ENCODE results near the gene TEC. TPM values are rescaled to one million over a fixed set of nuclear protein-coding genes. Genes with fewer than 3 reads are reported as not detected.

The TEC gene
- total and polyA plus RNA-seq, 4 experiments from 2014 or later: 0.87 to 4.2 (median 2.3) TPM

- Histone ChIP-seq H3K4me3 (ENCODE audit: low read length in 2 of 2) (no peak overlapping the region), H3K4me1 (ENCODE audit: insufficient read depth, low read length) (no peaks in the 10 kb centered on the region), H3K27ac (ENCODE audit: low read depth, low read length) (no peak overlapping the region), H3K9me3 (ENCODE audit: control insufficient read depth in 1 of 2, low read length in 2 of 2) (no peaks in the 10 kb centered on the region), H3K27me3 (ENCODE audit: insufficient read depth, low read length) (no peaks in the 10 kb centered on the region), H3K36me3 (ENCODE audit: insufficient read depth, low read length) (no peaks in the 10 kb centered on the region)
- Mint-ChIP-seq H3K4me3 (no peak overlapping the region), H3K27me3 (peaks cover 0 to 2% of the 10 kb centered on the region in 2 donors), H3K9me3 (no peaks in the 10 kb centered on the region), H3K27ac (no peak overlapping the region), H3K4me1 (peaks cover 0 to 2% (median 0%) of the 10 kb centered on the region in 4 donors), H3K36me3 (peaks cover 0 to 9% of the 10 kb centered on the region in 2 donors)
- ChIA-PET CTCF (ENCODE audit: partially characterized antibody) (no interaction called here), POLR2A (ENCODE audit: partially characterized antibody) (no interaction called here)
- intact Hi-C loops (cut with micrococcal nuclease): no loop called here
- DNase-seq: no peak
These were observed 10.7 kb downstream of the TEC start for GRCh38 chr4:48258845-48259397.

GRCh38 chr4:48255959-48256342 is 13.7 kb downstream of the TEC start:
- H3K36me3 Mint-ChIP-seq: peaks cover 0 to 4% of the 10 kb centered on the region in 2 donors
- H3K4me3 Mint-ChIP-seq: no peak overlapping the region
- CTCF ChIA-PET (ENCODE audit: partially characterized antibody): interaction anchor here (1.0 kb wide), 1 partner anchor 20 kb away, joined by 3 read pairs; no protein-coding TSS in a partner anchor
- POLR2A ChIA-PET (ENCODE audit: partially characterized antibody): no interaction called here
- intact Hi-C loops (cut with micrococcal nuclease): no loop called here
- H3K27ac Mint-ChIP-seq: no peak overlapping the region
- Histone ChIP-seq H3K4me1 (ENCODE audit: insufficient read depth, low read length) (no peaks in the 10 kb centered on the region), H3K36me3 (ENCODE audit: insufficient read depth, low read length) (no peaks in the 10 kb centered on the region), H3K27me3 (ENCODE audit: insufficient read depth, low read length) (no peaks in the 10 kb centered on the region), H3K27ac (ENCODE audit: low read depth, low read length) (no peak overlapping the region), H3K9me3 (ENCODE audit: control insufficient read depth in 1 of 2, low read length in 2 of 2) (no peaks in the 10 kb centered on the region), H3K4me3 (ENCODE audit: low read length in 2 of 2) (no peak overlapping the region)
- peaks cover 0 to 2% (median under 1%) of the 10 kb centered on the region in 4 donors for H3K4me1 Mint-ChIP-seq
- H3K9me3 Mint-ChIP-seq: no peaks in the 10 kb centered on the region
- peaks cover 0 to 2% of the 10 kb centered on the region in 2 donors for H3K27me3 Mint-ChIP-seq
- no peak for DNase-seq

GRCh38 chr4:48255072-48255958 is 14.3 kb downstream of the TEC start:
- ChIA-PET CTCF (ENCODE audit: partially characterized antibody) (interaction anchor here (1.0 kb wide), 1 partner anchor 21 kb away, joined by 3 read pairs; no protein-coding TSS in a partner anchor), POLR2A (ENCODE audit: partially characterized antibody) (no interaction called here)
- Mint-ChIP-seq H3K4me1 (peaks cover 0 to 2% (median 1%) of the 10 kb centered on the region in 4 donors), H3K9me3 (no peaks in the 10 kb centered on the region), H3K27ac (no peak overlapping the region), H3K36me3 (peaks cover 0 to 4% of the 10 kb centered on the region in 2 donors), H3K4me3 (no peak overlapping the region), H3K27me3 (peaks cover 0 to 2% of the 10 kb centered on the region in 2 donors)
- DNase-seq: no peak
- Histone ChIP-seq H3K4me3 (ENCODE audit: low read length in 2 of 2) (no peak overlapping the region), H3K27ac (ENCODE audit: low read depth, low read length) (no peak overlapping the region), H3K4me1 (ENCODE audit: insufficient read depth, low read length) (no peaks in the 10 kb centered on the region), H3K27me3 (ENCODE audit: insufficient read depth, low read length) (no peaks in the 10 kb centered on the region), H3K9me3 (ENCODE audit: control insufficient read depth in 1 of 2, low read length in 2 of 2) (no peaks in the 10 kb centered on the region), H3K36me3 (ENCODE audit: insufficient read depth, low read length) (no peaks in the 10 kb centered on the region)
- intact Hi-C loops (cut with micrococcal nuclease): no loop called here

GRCh38 chr4:48254381-48255071 is 15.1 kb downstream of the TEC start:
- Histone ChIP-seq H3K4me1 (ENCODE audit: insufficient read depth, low read length) (no peaks in the 10 kb centered on the region), H3K4me3 (ENCODE audit: low read length in 2 of 2) (no peak overlapping the region), H3K27me3 (ENCODE audit: insufficient read depth, low read length) (no peaks in the 10 kb centered on the region), H3K27ac (ENCODE audit: low read depth, low read length) (no peak overlapping the region), H3K9me3 (ENCODE audit: control insufficient read depth in 1 of 2, low read length in 2 of 2) (no peaks in the 10 kb centered on the region), H3K36me3 (ENCODE audit: insufficient read depth, low read length) (no peaks in the 10 kb centered on the region)
- CTCF ChIA-PET (ENCODE audit: partially characterized antibody): interaction anchor here (0.8 kb wide), 1 partner anchor 9 kb away, joined by 3 read pairs; no protein-coding TSS in a partner anchor
- H3K4me3 Mint-ChIP-seq: no peak overlapping the region
- H3K27ac Mint-ChIP-seq: no peak overlapping the region
- peaks cover 0 to 2% (median 1%) of the 10 kb centered on the region in 4 donors for H3K4me1 Mint-ChIP-seq
- peaks cover 0 to 4% of the 10 kb centered on the region in 2 donors for H3K36me3 Mint-ChIP-seq
- POLR2A ChIA-PET (ENCODE audit: partially characterized antibody): no interaction called here
- peaks cover 0 to 2% of the 10 kb centered on the region in 2 donors for H3K27me3 Mint-ChIP-seq
- H3K9me3 Mint-ChIP-seq: no peaks in the 10 kb centered on the region
- intact Hi-C loops (cut with micrococcal nuclease): no loop called here
- no peak for DNase-seq

- H3K4me3 ChIP-seq (ENCODE audit: low read length in 2 of 2): no peak overlapping the region
- intact Hi-C loops (cut with micrococcal nuclease): no loop called here
- H3K27ac Mint-ChIP-seq: no peak overlapping the region
- no peaks in the 10 kb centered on the region for H3K36me3 Mint-ChIP-seq
- peaks cover 0 to 2% of the 10 kb centered on the region in 2 donors for H3K27me3 Mint-ChIP-seq
- H3K27me3 ChIP-seq (ENCODE audit: insufficient read depth, low read length): no peaks in the 10 kb centered on the region
- ChIA-PET POLR2A (ENCODE audit: partially characterized antibody) (no interaction called here), CTCF (ENCODE audit: partially characterized antibody) (interaction anchor here (1.2 kb wide), 1 partner anchor 110 kb away, joined by 3 read pairs; no protein-coding TSS in a partner anchor)
- H3K4me3 Mint-ChIP-seq: no peak overlapping the region
- H3K27ac ChIP-seq (ENCODE audit: low read depth, low read length): no peak overlapping the region
- peaks cover 0 to 2% (median 1%) of the 10 kb centered on the region in 4 donors for H3K4me1 Mint-ChIP-seq
- no peak for DNase-seq
- H3K9me3 Mint-ChIP-seq: no peaks in the 10 kb centered on the region
- H3K9me3 ChIP-seq (ENCODE audit: control insufficient read depth in 1 of 2, low read length in 2 of 2): no peaks in the 10 kb centered on the region
- H3K36me3 ChIP-seq (ENCODE audit: insufficient read depth, low read length): no peaks in the 10 kb centered on the region
- H3K4me1 ChIP-seq (ENCODE audit: insufficient read depth, low read length): no peaks in the 10 kb centered on the region
These were observed 17.3 kb downstream of the TEC start for GRCh38 chr4:48252313-48252712.

- Histone ChIP-seq H3K27me3 (ENCODE audit: insufficient read depth, low read length) (no peaks in the 10 kb centered on the region), H3K9me3 (ENCODE audit: control insufficient read depth in 1 of 2, low read length in 2 of 2) (no peaks in the 10 kb centered on the region), H3K36me3 (ENCODE audit: insufficient read depth, low read length) (no peaks in the 10 kb centered on the region), H3K27ac (ENCODE audit: low read depth, low read length) (no peak overlapping the region), H3K4me3 (ENCODE audit: low read length in 2 of 2) (no peak overlapping the region), H3K4me1 (ENCODE audit: insufficient read depth, low read length) (no peaks in the 10 kb centered on the region)
- no peaks in the 10 kb centered on the region for H3K9me3 Mint-ChIP-seq
- peaks cover 0 to 2% (median under 1%) of the 10 kb centered on the region in 4 donors for H3K4me1 Mint-ChIP-seq
- H3K36me3 Mint-ChIP-seq: no peaks in the 10 kb centered on the region
- intact Hi-C loops (cut with micrococcal nuclease): no loop called here
- POLR2A ChIA-PET (ENCODE audit: partially characterized antibody): no interaction called here
- H3K4me3 Mint-ChIP-seq: no peak overlapping the region
- CTCF ChIA-PET (ENCODE audit: partially characterized antibody): no interaction called here
- H3K27ac Mint-ChIP-seq: no peak overlapping the region
- H3K27me3 Mint-ChIP-seq: peaks cover 0 to 2% of the 10 kb centered on the region in 2 donors
- no peak for DNase-seq
These were observed 18.7 kb downstream of the TEC start for GRCh38 chr4:48250980-48251379.

- Mint-ChIP-seq H3K9me3 (no peaks in the 10 kb centered on the region), H3K4me3 (no peak overlapping the region), H3K36me3 (no peaks in the 10 kb centered on the region), H3K27me3 (peaks cover 0 to 2% of the 10 kb centered on the region in 2 donors), H3K27ac (no peak overlapping the region), H3K4me1 (peaks cover 0 to 2% (median 0%) of the 10 kb centered on the region in 4 donors)
- Histone ChIP-seq H3K9me3 (ENCODE audit: control insufficient read depth in 1 of 2, low read length in 2 of 2) (no peaks in the 10 kb centered on the region), H3K27ac (ENCODE audit: low read depth, low read length) (no peak overlapping the region), H3K4me3 (ENCODE audit: low read length in 2 of 2) (no peak overlapping the region), H3K4me1 (ENCODE audit: insufficient read depth, low read length) (no peaks in the 10 kb centered on the region), H3K27me3 (ENCODE audit: insufficient read depth, low read length) (no peaks in the 10 kb centered on the region), H3K36me3 (ENCODE audit: insufficient read depth, low read length) (no peaks in the 10 kb centered on the region)
- no peak for DNase-seq
- POLR2A ChIA-PET (ENCODE audit: partially characterized antibody): no interaction called here
- CTCF ChIA-PET (ENCODE audit: partially characterized antibody): interaction anchor here (1.1 kb wide), 1 partner anchor 13 kb away, joined by 3 read pairs; no protein-coding TSS in a partner anchor
- intact Hi-C loops (cut with micrococcal nuclease): no loop called here
These were observed 19.3 kb downstream of the TEC start for GRCh38 chr4:48250343-48250742.

Measured in CD4-positive, alpha-beta memory T cell (primary cell).